ENCODE measurements around the gene RERE.

The RERE gene

GRCh38 chr1:8570465-8570864 lies 247.0 kb downstream of the RERE start:
- no peak for DNase-seq (ENCODE audit: low read depth)

GRCh38 chr1:8569242-8569641 lies 248.2 kb downstream of the RERE start:
- no peak for DNase-seq (ENCODE audit: low read depth)

GRCh38 chr1:8568837-8569236 lies 248.6 kb downstream of the RERE start:
- no peak for DNase-seq (ENCODE audit: low read depth)

GRCh38 chr1:8567146-8567545 lies 250.3 kb downstream of the RERE start:
- DNase-seq (ENCODE audit: low read depth): no peak

- DNase-seq (ENCODE audit: low read depth): no peak
Observed at GRCh38 chr1:8565802-8566201, 251.6 kb downstream of the RERE start.

- DNase-seq (ENCODE audit: low read depth): no peak
Observed at GRCh38 chr1:8563944-8564537, 253.4 kb downstream of the RERE start.

GRCh38 chr1:8562881-8563865 lies 254.3 kb downstream of the RERE start:
- DNase-seq (ENCODE audit: low read depth): no peak

- DNase-seq (ENCODE audit: low read depth): no peak
Observed at GRCh38 chr1:8562222-8562621, 255.2 kb downstream of the RERE start.

- no peak for DNase-seq (ENCODE audit: low read depth)
Observed at GRCh38 chr1:8560611-8561544, 256.6 kb downstream of the RERE start.

GRCh38 chr1:8560035-8560434 lies 257.4 kb downstream of the RERE start:
- no peak for DNase-seq (ENCODE audit: low read depth)

GRCh38 chr1:8555582-8555981 lies 261.9 kb downstream of the RERE start:
- no peak for DNase-seq (ENCODE audit: low read depth)

GRCh38 chr1:8554956-8555534 lies 262.4 kb downstream of the RERE start:
- no peak for DNase-seq (ENCODE audit: low read depth)

GRCh38 chr1:8552820-8553397 lies 264.5 kb downstream of the RERE start:
- DNase-seq (ENCODE audit: low read depth): no peak

- no peak for DNase-seq (ENCODE audit: low read depth)
Observed at GRCh38 chr1:8551613-8552489, 265.6 kb downstream of the RERE start.

GRCh38 chr1:8551057-8551456 lies 266.4 kb downstream of the RERE start:
- no peak for DNase-seq (ENCODE audit: low read depth)

- no peak for DNase-seq (ENCODE audit: low read depth)
Observed at GRCh38 chr1:8547791-8548190, 269.6 kb downstream of the RERE start.

GRCh38 chr1:8545078-8545477 lies 272.4 kb downstream of the RERE start:
- DNase-seq (ENCODE audit: low read depth): no peak

GRCh38 chr1:8544644-8545043 lies 272.8 kb downstream of the RERE start:
- no peak for DNase-seq (ENCODE audit: low read depth)

- DNase-seq (ENCODE audit: low read depth): no peak
Observed at GRCh38 chr1:8543965-8544364, 273.5 kb downstream of the RERE start.

GRCh38 chr1:8541961-8542521 lies 275.4 kb downstream of the RERE start:
- DNase-seq (ENCODE audit: low read depth): no peak
